H9 (cell line): ENCODE measurements around the gene RRAS. TPM values are rescaled to one million over a fixed set of nuclear protein-coding genes. Genes with fewer than 3 reads are reported as not detected.
A peak's percentile ranks its signal among the peaks of the same experiment; 100 is the strongest.

Source experiments
- DNase-seq: peaks from one replicate; pipeline ENCODE4 v3.0.0-alpha.2; 2017
- H2AFZ ChIP-seq: one replicate; pipeline ENCODE4 v1.6.1; 2013; ENCODE audit warnings: mild to moderate bottlenecking, low read length, control low read depth, moderate library complexity
- H2AK5ac ChIP-seq: 2 replicates; pipeline ENCODE4 v1.6.1; 2013; ENCODE audit warnings: low read length, control low read depth, mixed read lengths; ENCODE audit not compliant: insufficient read length
- H2BK120ac ChIP-seq: one replicate; pipeline ENCODE4 v1.6.1; 2013; ENCODE audit warnings: low read depth, mild to moderate bottlenecking, low read length, control low read depth, inconsistent platforms; ENCODE audit not compliant: poor library complexity, severe bottlenecking
- H2BK12ac ChIP-seq: 2 replicates; pipeline ENCODE4 v1.6.1; 2013; ENCODE audit warnings: low read length, control low read depth, mixed read lengths, low read depth; ENCODE audit not compliant: insufficient read length
- H2BK15ac ChIP-seq: 2 replicates; pipeline ENCODE4 v1.6.1; 2013; ENCODE audit warnings: low read depth, low read length, control low read depth
- H2BK20ac ChIP-seq: one replicate; pipeline ENCODE4 v1.6.1; 2013; ENCODE audit warnings: low read depth, mild to moderate bottlenecking, low read length, control low read depth, inconsistent platforms; ENCODE audit not compliant: poor library complexity, severe bottlenecking
- H2BK5ac ChIP-seq: 2 replicates; pipeline ENCODE4 v1.6.1; 2013; ENCODE audit warnings: low read length, control low read depth, mixed read lengths; ENCODE audit not compliant: insufficient read length
- H3K14ac ChIP-seq: 2 replicates; pipeline ENCODE4 v1.6.1; 2013; ENCODE audit warnings: low read length, control low read depth; ENCODE audit not compliant: insufficient read depth
- H3K18ac ChIP-seq: 2 replicates; pipeline ENCODE4 v1.6.1; 2013; ENCODE audit warnings: low read depth, mild to moderate bottlenecking, mixed read lengths, low read length, control low read depth; ENCODE audit not compliant: insufficient read length
- H3K23ac ChIP-seq: 2 replicates; pipeline ENCODE4 v1.6.1; 2013; ENCODE audit warnings: low read length, control low read depth, mixed read lengths, low read depth; ENCODE audit not compliant: insufficient read length
- H3K23me2 ChIP-seq: 2 replicates; pipeline ENCODE4 v1.6.1; 2013; ENCODE audit warnings: low read depth, mild to moderate bottlenecking, mixed read lengths, low read length, control low read depth; ENCODE audit not compliant: insufficient read length, poor library complexity, severe bottlenecking
- H3K27ac ChIP-seq: 2 replicates; pipeline ENCODE4 v1.5.1; 2013; ENCODE audit warnings: low read length, control low read depth, mixed read lengths, low read depth; ENCODE audit not compliant: insufficient read length
- H3K27me3 ChIP-seq: 2 replicates; pipeline ENCODE4 v1.6.1; 2013; ENCODE audit warnings: low read length, control low read depth, inconsistent platforms; ENCODE audit not compliant: insufficient read depth
- H3K4ac ChIP-seq: 2 replicates; pipeline ENCODE4 v1.6.1; 2013; ENCODE audit warnings: low read depth, mild to moderate bottlenecking, control low read depth, inconsistent platforms, low read length, moderate library complexity
- H3K4me1 ChIP-seq: 2 replicates; pipeline ENCODE4 v1.6.1; 2013; ENCODE audit warnings: low read length, control low read depth, inconsistent platforms; ENCODE audit not compliant: insufficient read depth
- H3K4me2 ChIP-seq: 2 replicates; pipeline ENCODE4 v1.6.1; 2013; ENCODE audit warnings: low read length, control low read depth, mixed read lengths; ENCODE audit not compliant: insufficient read length, insufficient read depth
- H3K56ac ChIP-seq: 2 replicates; pipeline ENCODE4 v1.6.1; 2013; ENCODE audit warnings: low read depth, mild to moderate bottlenecking, mixed read lengths, low read length, control low read depth; ENCODE audit not compliant: insufficient read length
- H3K79me1 ChIP-seq: 2 replicates; pipeline ENCODE4 v1.6.1; 2013; ENCODE audit warnings: low read depth, mild to moderate bottlenecking, moderate library complexity, low read length, control low read depth, inconsistent platforms; ENCODE audit not compliant: insufficient read depth, poor library complexity, severe bottlenecking
- H3K79me2 ChIP-seq: 2 replicates; pipeline ENCODE4 v1.6.1; 2013; ENCODE audit warnings: low read length, control low read depth, inconsistent platforms; ENCODE audit not compliant: insufficient read depth
- H3K9ac ChIP-seq: 2 replicates; pipeline ENCODE4 v1.6.1; 2013; ENCODE audit warnings: low read length, control low read depth, mixed read lengths; ENCODE audit not compliant: insufficient read length; ENCODE audit errors: extremely low read depth
- H3K9me3 ChIP-seq: one replicate; pipeline ENCODE4 v1.6.1; 2013; ENCODE audit warnings: low read depth, low read length, inconsistent platforms; ENCODE audit not compliant: control insufficient read depth
- H3T11ph ChIP-seq: one replicate; pipeline ENCODE4 v1.6.1; 2013; ENCODE audit warnings: mild to moderate bottlenecking, low read length, control low read depth, inconsistent platforms
- H4K20me1 ChIP-seq: one replicate; pipeline ENCODE4 v1.6.1; 2013; ENCODE audit not compliant: control insufficient read depth, insufficient read length, insufficient read depth
- H4K5ac ChIP-seq: 2 replicates; pipeline ENCODE4 v1.6.1; 2013; ENCODE audit warnings: low read depth, mild to moderate bottlenecking, mixed read lengths, low read length, control low read depth; ENCODE audit not compliant: insufficient read length
- H4K8ac ChIP-seq: replicated peaks from 2 replicates; pipeline ENCODE4 v1.6.1; 2013; ENCODE audit warnings: low read length, control low read depth, mixed read lengths, low read depth; ENCODE audit not compliant: insufficient read length
- H4K91ac ChIP-seq: 2 replicates; pipeline ENCODE4 v1.6.1; 2013; ENCODE audit warnings: low read depth, mild to moderate bottlenecking, moderate library complexity, mixed read lengths, low read length, control low read depth; ENCODE audit not compliant: insufficient read length
- H3K27ac Mint-ChIP-seq, 3 experiments: 2 replicates in 2 of 3; 3 replicates in 1 of 3; pipeline ENCODE4 v1.8.0; 2020 to 2021; ENCODE audit warnings: mixed read lengths in 3 of 3, mild to moderate bottlenecking in 1 of 3, moderate library complexity in 1 of 3
- H3K27me3 Mint-ChIP-seq: 2 replicates; pipeline ENCODE4 v1.8.0; 2021; ENCODE audit warnings: low read depth, mild to moderate bottlenecking, moderate library complexity, mixed read lengths
- H3K36me3 Mint-ChIP-seq, 3 experiments: 2 replicates in 2 of 3; 3 replicates in 1 of 3; pipeline ENCODE4 v1.8.0; 2020 to 2021; ENCODE audit warnings: low read depth in 3 of 3, mixed read lengths in 3 of 3; ENCODE audit not compliant: insufficient read depth in 1 of 3
- H3K4me1 Mint-ChIP-seq, 2 experiments: 2 replicates each; pipeline ENCODE4 v1.8.0; 2020; ENCODE audit warnings: mixed read lengths in 2 of 2
- H3K4me3 Mint-ChIP-seq, 2 experiments: 2 replicates in 1 of 2; 3 replicates in 1 of 2; pipeline ENCODE4 v1.8.0; 2020 to 2021; ENCODE audit warnings: mild to moderate bottlenecking in 2 of 2, mixed read lengths in 2 of 2, moderate library complexity in 1 of 2
- H3K9me3 Mint-ChIP-seq, 2 experiments: 2 replicates in 1 of 2; 3 replicates in 1 of 2; pipeline ENCODE4 v1.8.0; 2020; ENCODE audit warnings: mild to moderate bottlenecking in 2 of 2, mixed read lengths in 2 of 2, moderate library complexity in 1 of 2
- CTCF ChIP-seq: fragments of 200-600 bp; sonication (generic); conservative IDR thresholded peaks from 3 replicates; pipeline ENCODE4 v1.8.0; 2021; ENCODE audit warnings: antibody characterized with exemption, mild to moderate bottlenecking
- WGBS: extraction: QIAGEN DNeasy Blood & Tissue Kit; methylation state at CpG from one replicate; pipeline ENCODE4 v1.1.7; 2013; ENCODE audit warnings: missing lambda C conversion rate, low lambda C conversion rate, mixed read lengths; ENCODE audit not compliant: insufficient read length; ENCODE audit errors: extremely low coverage; 5-methylcytosine and 5-hydroxymethylcytosine counted together
- total RNA-seq: library from RNA; stranded (reverse); gene quantifications from 2 replicates; pipeline ENCODE4 v1.2.1, GENCODE V29; 2021

The RRAS gene
- total RNA-seq, 1 experiment from 2014 or later, result 9.9 TPM

DNA sequence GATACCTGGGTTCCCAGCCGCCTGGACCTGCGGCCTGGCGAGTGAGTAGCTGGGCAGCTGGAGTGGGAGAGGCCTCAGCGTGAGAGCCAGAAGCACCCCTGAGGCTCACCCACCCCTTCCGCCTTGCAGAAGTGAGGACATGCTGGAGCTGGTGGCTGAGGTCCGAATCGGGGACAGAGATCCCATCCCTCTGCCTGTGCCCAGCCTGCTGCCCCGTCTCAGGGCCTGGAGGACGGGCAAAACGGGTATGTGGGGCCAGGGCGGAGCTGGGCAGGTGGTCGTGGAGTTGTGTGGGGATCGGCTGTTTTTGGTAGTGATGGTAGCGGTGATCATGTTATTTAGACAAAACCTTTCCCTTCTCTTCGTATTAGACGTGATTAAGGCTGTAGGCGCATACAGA is 6.6 kb upstream of the RRAS start:
- H3K18ac ChIP-seq, result no peak overlapping the region
- no peak overlapping the region for H2BK5ac ChIP-seq
- H3K4me1 ChIP-seq, result no peaks in the 10 kb centered on the region; the same call in 1 of the 2 replicates
- H4K91ac ChIP-seq, result no peak overlapping the region
- H3K9me3 Mint-ChIP-seq, result no peaks in the 10 kb centered on the region; a peak in 1 of 5 replicates
- H3K36me3 Mint-ChIP-seq, result peaks cover 24 to 62% (median 48%) of the 10 kb centered on the region in 3 experiments
- no peak overlapping the region for H4K8ac ChIP-seq
- H3K14ac ChIP-seq, result no peak overlapping the region
- no peak overlapping the region for H2BK12ac ChIP-seq
- no peaks in the 10 kb centered on the region for H3K27me3 Mint-ChIP-seq
- H2AK5ac ChIP-seq, result no peak overlapping the region
- H4K5ac ChIP-seq, result no peak overlapping the region
- TF ChIP-seq CTCF, result no peak
- no peak overlapping the region for H3K27ac ChIP-seq
- no peak overlapping the region for H2BK120ac ChIP-seq
- no peak overlapping the region for H3K9ac ChIP-seq
- H2BK20ac ChIP-seq, result no peak overlapping the region
- no peak overlapping the region for H2BK15ac ChIP-seq
- peaks cover 8% of the 10 kb centered on the region for H3K23me2 ChIP-seq
- peak overlapping the region in 1 of 3 experiments; percentile 56; a peak in 1 of 7 replicates for H3K27ac Mint-ChIP-seq
- no peak for DNase-seq
- no peak overlapping the region for H3K23ac ChIP-seq
- H3K79me2 ChIP-seq, result peaks cover 9% of the 10 kb centered on the region
- no CpG with 5 or more reads among the region's 17 CpGs for whole genome bisulfite sequencing
- H3K27me3 ChIP-seq, result no peaks in the 10 kb centered on the region
- H3K79me1 ChIP-seq, result peaks cover 13% of the 10 kb centered on the region
- H3K4ac ChIP-seq, result no peak overlapping the region
- no peak overlapping the region for H3K56ac ChIP-seq
- no peak overlapping the region for H3T11ph ChIP-seq
- no peak overlapping the region for H2AFZ ChIP-seq
- H3K9me3 ChIP-seq, result no peaks in the 10 kb centered on the region
- H4K20me1 ChIP-seq, result no peaks in the 10 kb centered on the region
- peaks cover 23 to 28% of the 10 kb centered on the region in 2 experiments for H3K4me1 Mint-ChIP-seq
- H3K4me3 Mint-ChIP-seq, result no peak overlapping the region
- no peak overlapping the region for H3K4me2 ChIP-seq
